Activated naive CD4-positive, alpha-beta T cell treated with anti-CD3 and anti-CD28 coated beads, Interleukin-2, amount 50 U/mL, for 72 hours (primary cell): ENCODE measurements around the gene FAM174C. TPM values are rescaled to one million over a fixed set of nuclear protein-coding genes. Genes with fewer than 3 reads are reported as not detected.

Source experiments
- ATAC-seq, 2 donors: fragments of 150-1000 bp; cut with Tn5 transposase; 2 replicates each; pipeline ENCODE4 v1.10.0; 2021; ENCODE audit warnings: mild to moderate bottlenecking in 2 of 2, moderate library complexity in 2 of 2
- DNase-seq, 2 donors: peaks; one replicate each; pipeline ENCODE4 v3.0.0; 2021 to 2022; ENCODE audit warnings: low spot score in 2 of 2
- H3K27ac Mint-ChIP-seq, 2 donors: one replicate each; pipeline ENCODE4 v1.8.0; 2022; ENCODE audit warnings: mild to moderate bottlenecking in 2 of 2, mixed read lengths in 2 of 2
- H3K36me3 Mint-ChIP-seq, 2 donors: one replicate each; pipeline ENCODE4 v1.8.0; 2022; ENCODE audit warnings: mixed read lengths in 2 of 2
- H3K9me3 Mint-ChIP-seq, 2 donors: one replicate each; pipeline ENCODE4 v1.8.0; 2022; ENCODE audit warnings: mixed read lengths in 2 of 2
- total RNA-seq, 2 donors: library from RNA; stranded (reverse); gene quantifications; one replicate each; pipeline ENCODE4 v1.2.3, GENCODE V29; 2022

FAM174C gene
- total RNA-seq, 2 donors from 2014 or later, result 42.1 to 76.0 TPM

DNA sequence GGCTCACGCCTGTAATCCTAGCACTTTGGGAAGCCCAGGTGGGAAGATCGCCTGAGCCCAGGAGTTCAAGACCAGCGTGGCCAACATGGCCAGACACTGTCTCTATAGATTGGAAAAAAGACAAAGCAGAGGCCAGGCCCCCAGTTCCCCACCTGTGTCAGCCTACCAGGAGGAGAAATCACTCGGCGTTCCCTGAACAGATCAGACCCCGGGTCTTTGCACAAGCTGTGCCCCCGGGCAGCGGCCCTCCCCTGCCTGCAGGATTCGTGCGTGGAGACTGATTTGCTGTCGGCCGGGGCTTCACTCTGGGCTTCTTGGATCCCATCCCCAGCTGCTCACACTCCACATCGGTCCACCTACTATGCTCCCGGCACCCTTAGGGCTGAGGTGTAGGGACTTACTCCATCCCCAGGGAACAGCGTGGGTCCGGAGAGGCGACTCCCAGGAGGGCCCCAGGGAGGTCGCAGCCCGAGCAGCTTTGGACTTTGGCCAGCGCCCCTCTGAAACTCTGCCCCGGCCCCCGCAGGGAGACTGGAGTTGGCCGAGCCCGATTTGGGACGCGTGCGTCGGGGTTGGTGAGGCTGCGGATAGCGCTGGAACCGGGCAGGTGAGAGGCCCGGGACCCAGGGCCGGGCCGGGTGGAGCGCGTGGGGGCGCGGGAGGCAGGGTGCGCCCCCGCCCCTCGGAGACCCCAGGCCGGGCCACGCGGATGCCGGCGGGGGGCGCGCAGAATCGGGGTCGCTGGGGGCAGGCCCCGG, 9.8 kb downstream of the FAM174C start:
- DNase-seq (no peak), ATAC-seq (no peak)
- peaks cover 0 to 2% of the 10 kb centered on the region in 2 donors for H3K36me3 Mint-ChIP-seq
- no peak overlapping the region for H3K27ac Mint-ChIP-seq
- no peaks in the 10 kb centered on the region for H3K9me3 Mint-ChIP-seq

DNA sequence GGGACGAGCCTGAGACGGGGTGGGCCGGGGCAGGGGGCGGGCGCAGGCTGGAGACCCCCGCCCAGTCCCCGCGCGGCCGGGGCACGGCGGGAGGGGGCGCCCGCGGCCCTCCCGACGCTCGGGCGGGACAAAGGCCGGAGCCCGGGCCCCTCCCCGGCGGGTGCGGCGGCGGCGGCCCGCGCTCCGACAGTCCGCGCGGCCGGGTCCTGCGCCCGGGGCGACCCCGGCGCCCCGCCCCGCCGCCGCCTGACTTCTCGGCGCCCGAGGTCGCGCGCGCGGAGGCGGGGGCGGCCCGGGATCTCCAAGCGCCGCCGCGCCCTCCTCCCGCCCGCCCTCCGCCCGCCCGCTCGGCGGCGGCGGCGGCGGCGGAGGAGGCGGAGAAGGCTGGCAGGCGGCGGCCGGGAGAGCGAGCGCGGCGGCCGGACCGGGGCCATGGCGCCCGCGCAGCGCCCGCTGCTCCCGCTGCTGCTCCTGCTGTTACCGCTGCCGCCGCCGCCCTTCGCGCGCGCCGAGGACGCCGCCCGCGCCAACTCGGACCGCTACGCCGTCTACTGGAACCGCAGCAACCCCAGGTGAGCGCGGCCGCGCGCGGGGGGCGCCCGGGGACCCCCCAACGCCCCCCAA, 10.5 kb downstream of the FAM174C start, which contains the start of gene EFNA2:
Gene EFNA2 (plus strand): TSS at position 137 of the 624 bp plus-strand sequence. CDS start 296 bp downstream, at position 433.
- no peaks in the 10 kb centered on the region for H3K9me3 Mint-ChIP-seq
- no peak for DNase-seq
- no peak for ATAC-seq
- no peak within 1 kb of the TSS for H3K27ac Mint-ChIP-seq
- no peaks in the 10 kb centered on the region for H3K36me3 Mint-ChIP-seq

DNA sequence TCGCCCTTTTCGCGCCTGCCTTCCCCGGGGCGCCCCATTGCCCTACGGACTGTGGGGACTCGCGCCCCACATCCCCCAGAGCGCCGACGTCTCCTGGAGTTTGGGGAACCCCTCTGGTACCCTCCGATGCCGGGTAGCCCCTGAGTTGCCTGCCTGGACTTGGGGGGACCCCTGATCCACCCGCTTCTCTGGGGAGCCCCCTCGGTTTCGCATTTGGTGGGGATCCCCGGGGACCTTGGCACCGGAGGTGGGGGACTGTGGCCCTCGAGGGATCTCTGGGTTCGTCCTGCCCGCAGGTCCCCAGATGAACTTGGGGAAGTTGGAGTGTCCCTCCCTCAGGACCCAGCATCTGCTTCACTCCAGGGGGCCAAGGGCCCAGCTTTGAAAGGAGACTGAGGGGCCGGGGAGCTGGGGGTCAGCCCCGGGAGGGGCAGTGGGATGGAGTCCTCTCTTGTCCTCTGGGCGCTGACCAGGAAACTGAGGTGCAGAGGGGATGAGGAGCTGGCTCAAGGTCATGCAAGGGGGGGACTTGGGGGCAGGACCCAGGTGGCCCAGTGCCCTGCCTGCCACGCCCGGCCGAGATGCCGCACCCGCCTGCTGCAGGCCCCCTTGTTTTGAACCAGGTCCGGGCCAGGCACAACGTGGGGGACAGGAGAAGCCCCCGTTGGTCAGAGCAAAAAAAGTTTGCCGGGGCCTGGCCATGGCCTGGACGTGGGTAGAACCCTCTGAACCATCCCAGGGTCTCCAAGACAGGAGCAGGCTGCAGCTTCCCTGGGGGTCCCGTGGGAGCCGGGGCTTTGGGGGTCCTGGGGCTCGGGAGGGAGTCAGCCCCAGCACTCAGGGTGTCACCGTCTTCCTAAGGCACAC, 11.4 kb downstream of the FAM174C start:
- Mint-ChIP-seq H3K36me3 (no peaks in the 10 kb centered on the region), H3K9me3 (no peaks in the 10 kb centered on the region), H3K27ac (no peak overlapping the region)
- DNase-seq (no peak), ATAC-seq (no peak)

GRCh38 chr19:1287354-1288225, 12.3 kb downstream of the FAM174C start:
- ATAC-seq (no peak), DNase-seq (no peak)
- Mint-ChIP-seq H3K9me3 (no peaks in the 10 kb centered on the region), H3K27ac (no peak overlapping the region), H3K36me3 (no peaks in the 10 kb centered on the region)

DNA sequence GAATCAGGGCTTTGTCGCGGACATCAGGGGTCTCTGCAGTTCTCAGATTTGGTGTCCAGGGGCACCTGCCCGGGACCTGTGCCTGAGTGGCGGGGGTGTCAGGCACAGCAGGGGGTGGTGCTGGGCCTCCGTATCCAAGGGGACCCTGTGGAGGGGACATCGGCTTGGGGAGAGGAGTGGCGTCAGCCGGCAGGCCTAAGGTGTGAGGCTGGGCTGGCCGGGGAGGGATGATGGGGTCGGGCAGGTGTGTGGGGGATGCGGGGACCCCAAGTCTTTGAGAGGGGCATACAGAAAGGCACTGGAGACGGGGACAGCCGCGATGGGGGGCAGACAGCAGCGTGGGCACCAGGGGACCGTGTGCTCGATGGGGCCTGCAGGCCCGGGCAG, 12.9 kb downstream of the FAM174C start:
- ATAC-seq (no peak), DNase-seq (no peak)
- Mint-ChIP-seq H3K9me3 (no peaks in the 10 kb centered on the region), H3K36me3 (no peaks in the 10 kb centered on the region), H3K27ac (no peak overlapping the region)

DNA sequence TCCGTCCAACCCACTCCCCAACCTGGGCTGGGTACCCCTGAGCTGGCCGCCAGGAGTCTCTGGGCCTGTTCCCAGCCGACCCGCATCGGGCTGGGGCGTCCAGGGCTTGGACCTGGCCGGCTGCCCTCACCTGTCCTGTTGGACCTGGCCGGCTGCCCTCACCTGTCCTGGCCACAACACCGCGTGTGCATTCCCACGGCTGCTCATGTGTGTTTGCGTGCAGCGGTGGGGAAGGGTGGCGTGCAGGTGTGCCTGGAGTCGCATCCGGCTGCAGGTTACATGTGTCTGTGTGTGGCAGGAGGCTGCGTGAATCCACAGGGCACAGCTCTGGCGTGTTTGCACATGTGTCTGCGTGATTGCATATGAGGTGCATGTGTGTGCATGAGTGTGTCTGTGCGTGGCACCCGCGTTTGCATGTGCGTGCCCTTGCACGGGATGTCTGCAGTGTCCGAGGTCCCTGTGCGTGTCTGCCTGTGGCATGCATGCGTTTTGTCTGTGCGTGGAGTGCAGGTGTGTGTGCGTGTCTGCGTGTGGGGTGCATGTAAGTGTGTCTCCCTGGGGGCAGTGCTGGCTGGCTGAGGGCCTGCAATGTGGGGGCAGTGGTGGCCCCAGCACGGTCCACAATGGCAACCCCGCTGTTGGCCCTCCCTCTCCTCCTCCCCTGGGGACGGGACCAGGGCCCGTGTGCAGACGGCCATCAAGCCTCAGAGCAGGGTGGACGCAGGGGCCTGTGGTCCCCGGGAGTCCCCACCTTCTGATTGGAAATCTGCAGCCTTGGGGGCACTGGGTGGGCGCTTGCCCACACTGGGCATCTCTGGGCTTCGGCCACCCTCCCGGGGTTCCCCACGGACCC, 13.7 kb downstream of the FAM174C start:
- DNase-seq (no peak), ATAC-seq (no peak)
- no peaks in the 10 kb centered on the region for H3K36me3 Mint-ChIP-seq
- H3K9me3 Mint-ChIP-seq, result no peaks in the 10 kb centered on the region
- no peak overlapping the region for H3K27ac Mint-ChIP-seq

GRCh38 chr19:1289686-1290025, 14.3 kb downstream of the FAM174C start:
- DNase-seq (no peak), ATAC-seq (no peak)
- Mint-ChIP-seq H3K27ac (no peak overlapping the region), H3K9me3 (no peaks in the 10 kb centered on the region), H3K36me3 (no peaks in the 10 kb centered on the region)

- H3K27ac Mint-ChIP-seq, result no peak overlapping the region
- ATAC-seq, result no peak
- no peaks in the 10 kb centered on the region for H3K36me3 Mint-ChIP-seq
- no peak for DNase-seq
- no peaks in the 10 kb centered on the region for H3K9me3 Mint-ChIP-seq
Observed at GRCh38 chr19:1290196-1290702, 14.9 kb downstream of the FAM174C start.

GRCh38 chr19:1290703-1291651, 15.6 kb downstream of the FAM174C start:
- H3K9me3 Mint-ChIP-seq, result no peaks in the 10 kb centered on the region

GRCh38 chr19:1291761-1292418, 16.6 kb downstream of the FAM174C start:
- no peaks in the 10 kb centered on the region for H3K9me3 Mint-ChIP-seq
- DNase-seq, result no peak
- no peaks in the 10 kb centered on the region for H3K36me3 Mint-ChIP-seq
- no peak overlapping the region for H3K27ac Mint-ChIP-seq
- no peak for ATAC-seq

More at GRCh38 chr19:1290703-1291651, 15.6 kb downstream of the FAM174C start:
- DNase-seq, result no peak
- no peak for ATAC-seq
- Mint-ChIP-seq H3K27ac (no peak overlapping the region), H3K36me3 (no peaks in the 10 kb centered on the region)

GRCh38 chr19:1292419-1293151, 17.3 kb downstream of the FAM174C start:
- ATAC-seq, result no peak
- H3K36me3 Mint-ChIP-seq, result no peaks in the 10 kb centered on the region

DNA sequence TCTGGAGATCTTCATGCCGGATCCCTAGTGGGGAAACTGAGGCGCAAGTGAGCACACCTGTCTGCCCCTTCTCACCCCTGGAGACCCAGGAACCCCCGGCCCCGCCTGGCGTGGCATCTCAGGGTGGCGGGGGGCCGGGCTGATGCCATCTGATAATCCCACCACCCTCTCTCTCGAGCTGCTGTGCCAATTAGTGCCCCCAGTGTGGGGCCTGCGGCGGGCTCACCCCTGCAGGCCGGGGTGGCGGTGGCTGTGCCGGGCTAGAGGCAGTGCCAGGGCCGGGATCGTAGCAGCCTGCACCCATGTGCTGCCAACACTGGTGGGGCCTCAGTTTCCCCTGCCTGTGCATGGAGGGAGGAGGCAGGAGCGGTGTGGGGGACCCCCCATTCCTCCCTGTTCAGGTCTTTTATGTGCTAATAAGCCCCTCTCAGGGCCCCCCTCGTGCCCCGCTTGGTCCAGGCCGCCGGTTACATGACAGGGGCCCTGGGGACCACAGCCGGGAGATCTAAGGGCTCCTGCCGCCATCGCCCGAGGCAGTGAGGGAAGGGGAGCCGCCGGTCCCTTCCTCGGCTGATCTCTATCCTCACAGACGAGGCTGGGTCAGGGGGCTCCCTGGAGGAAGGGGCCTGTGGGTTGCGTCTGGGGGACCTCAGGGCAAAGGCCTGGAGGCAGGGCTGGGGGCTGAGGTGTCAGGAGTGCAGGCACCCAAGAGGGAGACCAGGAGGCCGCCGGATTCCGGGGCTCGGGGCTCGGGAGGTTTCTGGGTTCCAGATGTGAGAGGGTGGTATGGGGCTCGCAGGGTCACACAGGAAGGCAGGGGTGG, 18.7 kb downstream of the FAM174C start:
- DNase-seq, result no peak
- no peaks in the 10 kb centered on the region for H3K9me3 Mint-ChIP-seq
- ATAC-seq, result no peak
- no peaks in the 10 kb centered on the region for H3K36me3 Mint-ChIP-seq
- no peak overlapping the region for H3K27ac Mint-ChIP-seq

More at GRCh38 chr19:1292419-1293151, 17.3 kb downstream of the FAM174C start:
- H3K9me3 Mint-ChIP-seq, result no peaks in the 10 kb centered on the region
- DNase-seq, result no peak
- H3K27ac Mint-ChIP-seq, result no peak overlapping the region

DNA sequence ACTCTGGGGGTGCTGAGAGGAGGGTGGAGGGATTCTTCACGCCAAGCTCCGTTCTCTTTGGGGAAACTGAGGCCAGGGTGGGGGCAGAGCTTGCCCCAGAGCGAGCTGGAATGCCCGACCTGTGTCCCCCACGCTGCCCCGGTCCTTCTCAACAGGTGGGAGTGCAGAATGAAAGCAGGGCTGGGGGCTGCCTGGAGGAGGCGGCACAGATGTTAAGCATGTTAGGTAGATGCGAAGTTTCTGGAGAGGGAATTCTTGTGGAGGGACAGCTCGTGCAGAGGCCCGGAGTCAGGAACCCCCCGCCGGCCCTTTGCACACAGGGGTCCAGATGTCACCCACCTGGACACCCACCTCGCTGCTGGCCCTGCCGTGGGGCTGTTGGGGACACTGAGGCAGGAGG, 19.4 kb downstream of the FAM174C start:
- Mint-ChIP-seq H3K9me3 (no peaks in the 10 kb centered on the region), H3K36me3 (no peaks in the 10 kb centered on the region), H3K27ac (no peak overlapping the region)
- no peak for DNase-seq
- no peak for ATAC-seq
